ES-I3 (cell line): ENCODE data around the gene WDR5.

Source experiments
- H3K36me3 ChIP-seq: 2 replicates; pipeline ENCODE4 v1.6.1; 2013; ENCODE audit warnings: mild to moderate bottlenecking, low read length, control low read depth, moderate library complexity; ENCODE audit not compliant: insufficient read depth
- H3K4me1 ChIP-seq: 2 replicates; pipeline ENCODE4 v1.6.1; 2013; ENCODE audit warnings: mild to moderate bottlenecking, control low read depth, low read length; ENCODE audit not compliant: insufficient read depth
- H3K9ac ChIP-seq: 2 replicates; pipeline ENCODE4 v1.6.1; 2013; ENCODE audit warnings: low read depth, mild to moderate bottlenecking, low read length, moderate library complexity
- H3K9me3 ChIP-seq: 2 replicates; pipeline ENCODE4 v1.6.1; 2013; ENCODE audit warnings: mild to moderate bottlenecking, low read length, moderate library complexity; ENCODE audit not compliant: control insufficient read depth, insufficient read depth

WDR5 gene

DNA sequence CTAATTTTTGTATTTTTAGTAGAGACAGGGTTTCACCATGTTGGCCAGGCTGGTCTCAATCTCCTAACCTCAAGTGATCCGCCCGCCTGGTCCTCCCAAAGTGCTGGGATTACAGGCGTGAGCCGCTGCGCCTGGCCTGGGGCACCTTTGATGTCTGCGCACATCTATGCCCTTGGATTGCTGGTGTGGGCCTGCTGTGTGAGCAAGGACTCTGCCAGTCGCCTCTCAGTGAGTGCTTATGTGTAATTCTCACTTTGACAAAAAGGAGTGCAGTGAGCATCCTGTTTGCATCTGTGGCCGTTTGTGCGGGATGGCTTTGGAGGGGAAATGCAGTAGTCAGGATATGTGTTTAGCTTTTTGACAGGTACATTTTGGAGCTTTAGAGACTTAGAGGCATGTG lies 9.4 kb downstream of the WDR5 start:
- no peak overlapping the region for H3K9ac ChIP-seq
- no peaks in the 10 kb centered on the region for H3K4me1 ChIP-seq
- H3K36me3 ChIP-seq: peaks cover 48% of the 10 kb centered on the region

DNA sequence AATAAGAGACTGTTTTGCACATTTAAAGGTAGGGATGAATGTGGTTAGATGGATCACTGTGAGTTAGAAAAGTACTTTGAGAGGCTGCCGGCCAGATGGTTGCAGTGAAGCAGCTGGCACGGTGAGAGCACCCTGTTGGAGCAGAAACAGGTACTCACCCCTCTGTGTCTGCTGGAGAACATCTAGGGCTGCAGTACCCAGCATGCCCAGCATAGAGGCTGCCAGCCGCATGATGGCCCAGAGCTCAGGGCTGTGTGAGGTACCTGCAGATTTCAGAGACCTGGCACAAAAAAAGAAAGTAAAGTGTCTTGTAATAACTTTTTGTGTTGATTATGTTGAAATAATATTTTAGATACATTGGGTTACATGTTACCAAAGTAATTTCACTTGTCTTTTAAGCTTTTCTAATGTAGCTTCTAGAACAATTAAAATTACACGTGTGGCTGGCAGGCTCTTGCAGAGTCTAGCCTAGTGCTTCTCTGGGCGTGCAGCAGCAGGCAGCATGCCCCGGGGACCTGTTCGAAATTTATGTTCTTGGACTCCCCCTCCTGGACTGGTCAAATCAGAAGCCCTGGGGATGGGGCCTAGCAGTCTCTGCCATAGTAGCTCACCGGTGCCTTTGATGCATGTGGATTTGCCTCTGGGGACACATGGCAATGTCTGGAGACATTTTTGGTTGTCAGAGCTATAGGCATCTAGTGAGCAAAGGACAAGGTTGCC lies 11.1 kb downstream of the WDR5 start:
- Histone ChIP-seq H3K9ac (no peak overlapping the region), H3K9me3 (no peaks in the 10 kb centered on the region), H3K4me1 (peaks cover 4% of the 10 kb centered on the region; the same call in 1 of the 2 replicates), H3K36me3 (peaks cover 35% of the 10 kb centered on the region)

More for the DNA sequence above, 9.4 kb downstream of the WDR5 start:
- no peaks in the 10 kb centered on the region for H3K9me3 ChIP-seq

DNA sequence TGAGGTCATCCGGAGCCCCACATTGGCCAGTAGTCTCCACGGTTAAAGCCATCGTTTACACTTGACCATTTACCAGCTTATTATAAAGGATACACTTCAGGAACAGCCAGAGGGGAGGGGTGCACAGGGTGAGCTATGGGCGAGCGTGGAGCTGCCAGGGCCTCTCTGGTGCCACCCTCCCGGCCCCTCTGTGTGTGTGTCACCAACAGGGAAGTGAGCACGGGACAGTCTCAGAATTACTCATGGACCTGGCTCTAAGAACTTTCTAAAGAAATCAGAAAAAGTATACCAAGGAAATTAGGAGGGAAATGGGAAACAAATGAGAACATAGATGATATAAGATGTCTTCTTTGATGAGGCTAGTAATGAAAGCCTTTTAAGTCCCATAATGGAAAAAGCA lies 13.5 kb downstream of the WDR5 start:
- peaks cover 4% of the 10 kb centered on the region; the same call in 1 of the 2 replicates for H3K4me1 ChIP-seq
- H3K9me3 ChIP-seq: no peaks in the 10 kb centered on the region
- H3K36me3 ChIP-seq: peaks cover 29% of the 10 kb centered on the region
- no peak overlapping the region for H3K9ac ChIP-seq

DNA sequence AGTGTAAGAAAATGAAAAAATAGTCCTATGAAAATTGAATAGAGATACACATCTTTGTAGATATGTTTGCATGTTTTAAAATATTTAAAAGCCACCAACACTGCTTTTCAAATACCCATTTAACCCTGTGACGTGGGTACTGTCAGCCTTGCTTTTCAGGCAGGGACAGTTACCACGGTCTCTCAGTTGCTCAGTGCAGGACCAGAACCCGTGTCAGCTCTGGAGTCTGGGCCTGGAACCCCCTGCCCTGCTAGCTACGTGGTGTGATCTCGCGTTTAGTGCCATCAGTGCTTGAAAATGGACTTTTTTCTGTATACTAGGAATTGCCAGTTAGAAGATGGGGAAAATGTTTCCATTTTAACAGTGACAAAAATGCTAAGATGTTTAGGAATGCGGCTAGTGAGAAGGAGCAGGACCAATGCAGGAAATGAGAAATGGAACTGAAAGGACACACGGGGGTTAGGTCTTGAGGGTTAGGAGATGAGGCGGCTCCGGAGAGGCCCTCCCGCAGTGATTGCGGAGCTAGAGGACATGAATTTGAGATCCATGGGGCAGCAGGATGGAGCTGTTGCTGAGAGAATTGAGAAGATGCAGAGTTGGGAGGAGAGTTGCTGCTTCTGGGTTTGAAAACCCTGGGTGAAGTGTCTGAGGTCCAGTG lies 14.8 kb downstream of the WDR5 start:
- Histone ChIP-seq H3K9me3 (no peaks in the 10 kb centered on the region), H3K9ac (no peak overlapping the region), H3K36me3 (peaks cover 35% of the 10 kb centered on the region), H3K4me1 (peaks cover 4% of the 10 kb centered on the region; the same call in 1 of the 2 replicates)

DNA sequence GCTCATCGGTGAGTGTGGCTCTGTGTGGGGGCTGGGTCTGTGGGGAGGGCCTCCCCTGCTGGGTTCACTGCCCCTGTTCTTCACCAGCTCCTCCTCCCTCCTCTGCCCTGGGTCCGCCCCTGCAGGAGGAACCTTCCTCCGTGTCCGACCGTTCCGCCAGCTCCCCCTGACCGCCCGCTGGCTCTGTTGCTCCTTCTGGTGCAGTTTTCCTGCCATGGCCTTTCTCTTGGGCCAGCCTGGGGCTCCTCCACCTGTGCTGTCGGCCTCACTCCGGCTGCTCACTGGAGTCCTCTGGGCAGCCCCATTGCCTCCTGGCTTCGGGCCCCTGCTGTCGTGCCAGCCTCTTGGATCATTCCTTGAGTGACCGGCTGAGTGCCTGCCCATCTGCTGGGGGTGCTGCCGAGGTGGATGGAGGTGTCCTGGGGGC lies 16.2 kb downstream of the WDR5 start:
- peaks cover 4% of the 10 kb centered on the region; the same call in 1 of the 2 replicates for H3K4me1 ChIP-seq
- no peaks in the 10 kb centered on the region for H3K9me3 ChIP-seq
- no peak overlapping the region for H3K9ac ChIP-seq
- peaks cover 31% of the 10 kb centered on the region for H3K36me3 ChIP-seq

DNA sequence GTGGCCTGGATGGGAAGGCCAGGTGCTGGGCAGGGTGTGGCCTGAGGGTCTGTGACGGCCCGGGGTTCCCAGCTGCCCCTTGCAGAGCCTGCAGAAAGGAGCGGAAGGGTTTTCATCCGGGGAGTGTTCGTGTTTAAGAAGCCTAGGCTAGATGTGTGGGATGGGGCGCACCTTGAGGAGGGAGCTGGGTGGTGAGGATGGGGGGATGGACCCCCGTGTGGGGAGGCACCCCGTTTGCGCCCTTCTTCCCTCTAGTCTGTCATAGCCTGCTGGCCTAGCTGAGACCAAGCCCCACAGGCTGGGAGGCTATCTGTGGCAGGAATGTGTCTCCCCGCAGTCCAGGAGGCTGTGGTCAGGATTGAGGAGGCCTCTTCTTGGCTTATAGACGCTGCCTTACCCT lies 16.6 kb downstream of the WDR5 start:
- H3K36me3 ChIP-seq: peaks cover 31% of the 10 kb centered on the region
- H3K9me3 ChIP-seq: no peaks in the 10 kb centered on the region
- H3K4me1 ChIP-seq: peaks cover 4% of the 10 kb centered on the region; the same call in 1 of the 2 replicates
- no peak overlapping the region for H3K9ac ChIP-seq

DNA sequence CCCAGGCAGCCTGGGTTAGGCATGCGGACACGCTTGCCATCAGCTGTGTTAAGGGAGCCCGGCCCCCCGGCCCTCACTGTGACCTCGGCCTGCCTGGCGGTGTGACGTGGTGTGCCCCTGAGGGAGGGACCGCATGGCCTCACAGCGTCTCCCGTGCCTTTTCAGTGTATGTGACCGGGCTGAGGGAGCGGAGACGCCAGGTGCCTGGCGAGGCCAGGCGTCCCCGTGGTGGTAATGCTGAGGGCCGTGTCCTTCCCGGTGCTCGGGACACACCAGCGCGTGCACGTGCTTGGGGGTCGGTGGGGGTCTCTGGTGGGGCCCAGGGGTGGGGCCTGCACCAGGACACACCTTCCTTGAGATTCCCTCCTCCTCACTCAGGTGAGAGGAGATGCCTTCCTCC lies 17.6 kb downstream of the WDR5 start:
- Histone ChIP-seq H3K9ac (no peak overlapping the region), H3K4me1 (peaks cover 4% of the 10 kb centered on the region; the same call in 1 of the 2 replicates), H3K9me3 (no peaks in the 10 kb centered on the region), H3K36me3 (peaks cover 27% of the 10 kb centered on the region)

DNA sequence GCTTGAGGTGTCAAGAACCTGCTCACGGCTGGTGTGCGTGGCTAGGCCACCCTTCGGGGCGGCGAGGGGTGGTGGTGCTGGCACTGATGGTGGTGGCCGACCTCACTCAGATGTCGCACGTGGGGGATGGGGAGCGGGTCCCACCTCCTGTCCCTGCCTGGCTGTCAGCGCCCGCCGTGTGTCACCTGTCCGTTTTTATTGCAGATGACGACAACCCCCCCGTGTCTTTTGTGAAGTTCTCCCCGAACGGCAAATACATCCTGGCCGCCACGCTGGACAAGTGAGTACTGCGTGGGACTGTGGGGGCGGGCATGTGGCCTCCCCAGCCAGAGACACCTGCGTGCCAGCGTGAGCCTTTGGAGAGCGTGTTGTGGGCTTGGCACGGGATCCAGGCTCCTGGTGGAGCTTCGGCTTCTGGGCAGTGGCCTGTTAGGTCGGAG lies 18.4 kb downstream of the WDR5 start:
- Histone ChIP-seq H3K4me1 (peaks cover 4% of the 10 kb centered on the region; the same call in 1 of the 2 replicates), H3K9ac (no peak overlapping the region), H3K9me3 (no peaks in the 10 kb centered on the region), H3K36me3 (peaks cover 21% of the 10 kb centered on the region)

DNA sequence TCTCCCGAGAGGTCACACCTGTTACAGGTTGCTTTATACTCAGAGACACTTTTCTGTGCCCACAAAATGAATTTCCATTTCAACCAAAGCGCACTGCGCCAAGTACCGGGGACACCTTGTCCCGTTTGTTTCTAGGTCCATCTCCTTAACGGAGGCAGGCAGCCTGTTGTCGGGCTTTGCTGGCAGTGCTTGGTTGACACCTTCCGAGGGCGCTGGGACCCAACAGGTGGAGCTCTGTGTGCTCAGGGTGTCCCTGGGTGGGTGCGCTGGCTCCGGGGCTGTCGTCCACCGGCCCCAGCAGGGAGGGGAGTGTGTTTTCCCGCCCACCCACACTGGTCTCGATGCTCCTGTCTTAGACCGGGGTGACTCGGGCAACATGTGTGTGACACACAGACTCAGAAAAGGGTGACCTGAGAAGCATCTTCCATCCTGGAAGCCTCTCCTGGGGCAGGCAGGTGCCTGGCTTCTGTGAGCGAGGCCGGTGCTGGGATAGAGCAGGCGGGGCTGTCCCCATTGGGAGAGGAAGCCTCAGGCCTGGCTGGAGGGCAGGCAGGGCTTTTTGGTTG lies 20.0 kb downstream of the WDR5 start:
- peaks cover 14% of the 10 kb centered on the region for H3K36me3 ChIP-seq
- H3K9me3 ChIP-seq: no peaks in the 10 kb centered on the region
- H3K9ac ChIP-seq: no peak overlapping the region
- H3K4me1 ChIP-seq: peaks cover under 1% of the 10 kb centered on the region; the same call in 1 of the 2 replicates

DNA sequence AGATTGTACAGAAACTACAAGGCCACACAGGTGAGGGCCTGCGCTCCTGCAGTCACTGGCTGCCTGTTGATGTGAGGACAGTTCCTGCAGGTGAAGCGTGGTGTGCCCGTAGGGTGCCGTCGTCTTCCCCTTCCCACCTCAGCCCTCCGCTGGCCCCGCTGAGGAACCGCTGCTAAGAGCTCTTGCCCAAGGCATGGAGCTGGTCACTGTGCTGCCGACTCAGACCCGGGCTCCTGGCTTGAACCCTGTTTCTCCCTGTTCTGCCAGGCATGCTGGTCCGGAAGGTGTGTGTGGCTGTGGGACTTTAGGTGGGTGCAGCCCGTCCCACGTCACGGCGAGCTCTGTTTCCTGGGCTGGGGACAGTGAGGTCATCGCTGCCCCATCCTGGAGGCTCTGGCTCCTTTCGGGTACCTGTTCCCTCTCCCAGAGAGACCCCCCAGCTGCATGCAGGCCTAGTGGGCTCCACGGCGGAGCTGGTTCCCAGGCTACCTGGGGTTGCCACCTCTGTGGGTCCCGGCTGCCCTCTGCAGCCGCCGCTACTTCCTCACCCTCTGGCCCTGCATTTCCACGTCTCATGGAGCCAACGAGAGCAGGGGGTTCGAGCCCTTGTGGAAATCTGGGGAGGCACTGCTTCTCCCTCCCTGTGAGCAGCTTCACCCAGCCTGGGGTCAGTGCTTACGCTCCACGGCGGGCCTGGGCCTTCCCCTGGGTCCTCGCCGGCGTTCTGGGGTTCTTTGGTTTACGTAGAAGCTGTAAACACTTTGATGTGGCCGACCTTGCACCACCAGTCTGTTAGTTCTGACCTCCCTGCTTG lies 20.9 kb downstream of the WDR5 start:
- Histone ChIP-seq H3K4me1 (no peaks in the 10 kb centered on the region), H3K9me3 (no peaks in the 10 kb centered on the region), H3K36me3 (peaks cover 14% of the 10 kb centered on the region), H3K9ac (no peak overlapping the region)

DNA sequence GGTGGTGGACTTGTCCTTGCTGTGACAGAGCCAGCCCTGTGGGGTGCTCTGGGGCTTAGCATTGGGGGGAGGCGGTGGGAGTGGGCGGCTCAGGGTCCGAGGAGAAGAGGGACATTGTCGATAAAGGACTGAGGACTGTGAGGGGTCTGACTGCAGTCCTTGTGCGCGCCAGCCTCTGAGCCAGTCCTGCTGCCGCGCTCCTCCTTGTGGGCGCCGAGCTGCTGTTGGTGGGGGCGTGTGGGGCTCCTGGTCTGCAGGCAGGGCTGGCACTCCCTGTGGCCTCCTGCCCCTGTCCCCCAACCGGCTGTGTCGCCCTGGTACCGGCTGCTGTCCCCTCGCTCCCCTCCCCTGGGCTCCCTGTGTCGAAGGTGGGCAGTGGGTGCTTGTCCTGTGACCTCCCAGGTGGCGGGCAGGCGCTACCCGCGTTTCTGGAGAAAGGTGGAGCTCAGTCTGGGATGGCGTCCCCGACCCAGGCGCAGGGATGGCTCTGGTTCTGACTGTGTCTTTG lies 21.6 kb downstream of the WDR5 start:
- Histone ChIP-seq H3K4me1 (no peaks in the 10 kb centered on the region), H3K36me3 (peaks cover 14% of the 10 kb centered on the region), H3K9ac (no peak overlapping the region), H3K9me3 (no peaks in the 10 kb centered on the region)

DNA sequence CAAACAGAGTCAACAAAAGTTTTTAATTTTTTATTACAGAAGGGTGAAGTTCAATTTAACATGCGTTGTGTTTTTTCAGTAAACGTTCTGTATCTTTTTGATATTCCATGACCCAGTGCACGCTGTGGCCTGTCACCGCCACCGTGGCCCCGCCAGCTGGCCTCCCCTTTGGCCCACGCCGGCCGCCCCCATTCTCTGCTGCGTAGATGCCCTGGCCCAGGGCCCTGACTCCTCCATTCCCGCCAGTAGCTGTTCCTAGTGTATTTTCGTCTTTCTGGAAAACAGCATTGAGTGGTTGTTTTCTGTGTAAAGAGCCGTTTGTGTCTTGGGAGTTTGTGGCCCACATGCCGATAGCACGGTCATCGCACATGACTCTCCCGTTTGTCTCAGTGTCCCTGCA lies 22.4 kb downstream of the WDR5 start:
- Histone ChIP-seq H3K9ac (no peak overlapping the region), H3K36me3 (peaks cover 14% of the 10 kb centered on the region), H3K4me1 (no peaks in the 10 kb centered on the region), H3K9me3 (no peaks in the 10 kb centered on the region)

DNA sequence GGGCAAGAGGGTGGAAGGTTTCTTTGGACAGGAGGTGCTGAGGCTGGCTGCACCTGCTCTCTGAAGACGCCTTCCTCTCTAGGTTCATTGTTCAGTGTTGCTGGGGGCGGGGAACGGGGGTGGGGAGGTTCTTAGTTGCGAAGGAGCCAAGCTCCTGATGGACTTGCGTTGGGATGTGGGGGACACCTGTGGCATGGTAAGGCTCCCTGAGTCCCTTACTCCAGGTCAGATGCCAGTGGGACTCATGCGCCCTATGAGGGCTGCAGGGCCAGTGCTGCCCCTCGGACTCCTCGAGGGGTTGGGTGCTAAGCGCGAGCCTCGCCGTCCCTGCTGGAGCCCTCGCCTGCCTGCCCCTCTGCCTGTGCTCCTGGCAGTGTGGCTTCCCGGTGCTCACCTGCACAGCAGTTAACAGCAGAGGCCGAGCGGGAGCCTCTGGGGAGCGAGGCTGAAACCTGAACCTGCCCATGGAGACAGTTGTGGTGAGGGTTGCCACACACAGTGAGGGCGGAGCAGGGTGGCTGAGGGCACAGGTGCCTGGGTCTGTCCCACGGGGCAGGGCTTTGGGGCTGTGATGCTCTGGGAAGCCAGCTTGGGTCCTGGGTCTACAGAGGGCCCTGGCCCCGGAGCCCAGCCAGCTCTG lies 23.0 kb downstream of the WDR5 start:
- Histone ChIP-seq H3K36me3 (peaks cover 14% of the 10 kb centered on the region), H3K4me1 (no peaks in the 10 kb centered on the region), H3K9ac (no peak overlapping the region), H3K9me3 (no peaks in the 10 kb centered on the region)
